PFSK-1 (cell line): Measurements from ENCODE around the gene ZNF593.

Experiments used
- FOXP2 ChIP-seq: optimal IDR thresholded peaks from 2 replicates; pipeline ENCODE3; 2011; ENCODE audit warnings: borderline replicate concordance, control low read depth, inconsistent platforms; ENCODE audit not compliant: insufficient read depth; ENCODE audit errors: extremely low read length, extremely low read depth
- POLR2AphosphoS5 ChIP-seq: IDR thresholded peaks from 2 replicates; pipeline ENCODE4 v1.6.1; 2012; ENCODE audit warnings: low read depth, mild to moderate bottlenecking, control low read depth, low read length, moderate library complexity
- REST ChIP-seq, 2 experiments: IDR thresholded peaks; 2 replicates each; pipeline versions ENCODE4 v1.6.1 to v1.8.0; 2011 to 2012; ENCODE audit warnings: low read depth in 2 of 2, low read length in 2 of 2, control low read depth in 1 of 2, inconsistent platforms in 1 of 2, mild to moderate bottlenecking in 1 of 2, moderate library complexity in 1 of 2; ENCODE audit not compliant: insufficient read depth in 1 of 2
- SIN3A ChIP-seq: IDR thresholded peaks from 2 replicates; pipeline ENCODE4 v1.6.1; 2012; ENCODE audit warnings: mild to moderate bottlenecking, low read length, moderate library complexity, borderline replicate concordance; ENCODE audit not compliant: insufficient read depth
- TAF1 ChIP-seq: IDR thresholded peaks from 2 replicates; pipeline ENCODE4 v1.6.1; 2012; ENCODE audit warnings: low read length, control low read depth, borderline replicate concordance; ENCODE audit not compliant: insufficient read depth

ZNF593 gene

DNA sequence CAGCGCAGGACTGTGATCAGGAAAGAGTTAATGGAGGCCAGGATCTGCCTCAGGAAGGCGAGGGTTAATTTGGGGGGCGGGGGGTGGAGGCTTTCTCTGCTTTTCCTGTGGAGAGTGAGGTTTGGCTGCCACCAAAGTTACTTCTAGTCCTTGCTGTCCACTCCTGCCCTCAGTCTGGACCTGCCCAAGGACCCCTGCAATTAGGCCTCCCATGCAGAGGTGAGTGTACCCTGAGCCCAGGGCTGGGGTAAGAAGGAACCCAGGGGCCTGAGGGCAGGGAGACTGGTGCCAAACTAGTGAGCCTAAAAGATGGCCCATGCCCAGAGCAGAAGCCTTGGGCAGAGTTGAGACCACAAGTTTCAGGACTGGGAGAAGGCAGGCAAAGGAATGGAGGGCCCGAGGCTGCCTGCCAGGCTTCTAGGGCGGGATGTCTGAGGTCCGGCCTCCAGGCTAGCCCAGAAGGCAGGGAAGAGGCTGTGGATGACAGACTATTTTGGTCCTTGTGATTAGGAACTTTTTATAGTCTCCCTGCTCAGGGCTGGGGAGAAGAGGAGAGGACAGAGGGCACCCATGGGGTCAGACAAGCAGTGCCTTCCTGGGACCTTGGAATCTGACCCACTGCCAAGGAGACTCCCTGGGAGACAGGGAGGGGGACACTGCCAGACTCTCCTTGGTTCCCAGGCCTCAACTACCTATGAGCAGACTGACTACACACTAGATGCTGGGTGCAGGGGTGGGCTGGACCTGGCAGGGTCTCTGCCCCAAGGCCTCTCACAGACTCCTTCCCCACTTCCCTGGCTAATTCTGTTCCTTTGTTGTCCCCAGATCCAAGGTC, 10.6 kb upstream of the ZNF593 start, which contains the start of gene FAM110D:
TSS of gene FAM110D (plus strand) at position 172 of the 835 bp plus-strand sequence. CDS start 2,213 bp downstream, outside the sequence.
- TF ChIP-seq SIN3A, result no peak
- TF ChIP-seq POLR2AphosphoS5, result peak; percentile 59; the same call in 1 of the 2 replicates

- TF ChIP-seq REST (IDR thresholded peaks at IDR 0.05; ENCODE audit: insufficient read depth in 1 of 2, low read depth in 2 of 2, low read length in 2 of 2) (no peak), TAF1 (no peak), POLR2AphosphoS5 (no peak), FOXP2 (no peak), SIN3A (no peak)
These were observed 10.0 kb upstream of the ZNF593 start for GRCh38 chr1:26159743-26160039.

DNA sequence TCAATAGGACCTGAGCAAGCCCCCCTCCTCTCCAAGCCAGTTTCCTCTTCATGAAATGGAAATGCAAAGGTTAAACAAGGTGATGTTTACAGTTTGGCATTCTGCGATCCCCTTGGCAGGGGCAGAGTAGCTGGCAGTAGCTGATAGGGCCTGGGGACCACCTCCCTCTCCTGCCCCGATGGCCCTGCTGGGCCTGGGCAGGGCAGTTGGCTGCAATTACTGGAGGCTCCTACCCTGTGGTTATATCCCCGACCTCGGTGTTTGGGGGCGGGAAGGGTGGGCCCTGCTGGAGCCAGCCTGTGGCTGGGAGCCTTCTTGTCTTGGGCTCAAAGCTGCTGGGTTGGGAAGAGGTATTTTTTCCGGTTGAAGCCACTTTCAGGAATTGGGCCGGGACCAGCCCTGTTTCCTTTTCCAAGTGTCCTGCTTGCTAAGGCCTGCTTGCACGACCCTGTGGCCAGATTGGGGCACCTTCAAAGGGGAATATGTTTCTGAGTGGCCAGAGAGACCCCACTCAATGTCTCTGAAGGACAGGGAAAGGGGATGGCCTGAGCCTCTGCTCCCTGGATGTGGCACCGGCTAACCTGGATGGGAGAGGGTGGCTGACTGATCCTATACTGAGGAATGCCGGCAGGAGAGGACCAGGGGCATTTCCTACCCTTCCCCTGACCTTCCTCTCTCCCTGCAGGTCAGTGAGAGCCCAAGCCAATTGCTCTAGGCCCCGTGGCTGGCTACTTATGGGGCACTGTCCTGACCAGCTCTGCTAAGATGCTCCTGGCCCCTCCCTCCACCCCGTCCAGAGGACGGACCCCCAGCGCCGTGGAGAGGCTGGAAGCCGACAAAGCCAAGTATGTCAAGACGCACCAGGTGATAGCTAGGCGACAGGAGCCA, 8.9 kb upstream of the ZNF593 start:
- TF ChIP-seq SIN3A, result no peak
- TF ChIP-seq FOXP2, result no peak
- no peak for TF ChIP-seq TAF1
- no peak for TF ChIP-seq POLR2AphosphoS5
- TF ChIP-seq REST (IDR thresholded peaks at IDR 0.05; ENCODE audit: insufficient read depth in 1 of 2, low read depth in 2 of 2, low read length in 2 of 2), result no peak

DNA sequence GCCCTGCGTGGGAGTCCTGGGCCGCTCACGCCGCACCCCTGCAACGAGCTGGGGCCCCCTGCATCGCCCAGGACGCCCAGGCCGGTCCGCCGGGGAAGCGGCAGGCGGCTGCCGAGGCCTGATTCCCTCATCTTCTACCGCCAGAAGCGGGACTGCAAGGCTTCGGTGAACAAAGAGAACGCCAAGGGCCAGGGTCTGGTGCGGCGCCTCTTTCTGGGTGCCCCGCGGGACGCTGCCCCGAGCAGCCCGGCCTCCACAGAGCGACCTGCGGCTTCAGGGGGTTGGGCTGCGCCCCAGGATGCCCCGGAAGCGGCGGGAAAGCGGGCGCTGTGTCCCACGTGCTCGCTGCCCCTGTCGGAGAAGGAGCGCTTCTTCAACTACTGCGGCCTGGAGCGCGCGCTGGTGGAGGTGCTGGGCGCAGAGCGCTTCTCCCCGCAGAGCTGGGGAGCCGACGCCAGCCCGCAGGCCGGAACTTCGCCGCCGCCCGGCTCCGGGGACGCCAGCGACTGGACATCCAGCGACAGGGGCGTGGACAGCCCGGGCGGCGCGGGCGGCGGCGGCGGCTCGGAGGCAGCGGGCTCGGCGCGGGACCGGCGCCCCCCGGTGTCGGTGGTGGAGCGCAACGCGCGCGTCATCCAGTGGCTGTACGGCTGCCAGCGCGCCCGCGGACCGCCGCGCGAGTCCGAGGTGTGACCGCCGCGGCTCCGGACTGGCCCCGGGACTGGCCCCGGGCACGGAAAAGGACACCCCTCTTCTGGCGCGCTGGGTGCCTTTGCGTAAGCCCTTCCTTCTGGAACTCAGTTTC, 8.1 kb upstream of the ZNF593 start:
- TF ChIP-seq TAF1 (no peak), FOXP2 (no peak), SIN3A (no peak), POLR2AphosphoS5 (no peak), REST (IDR thresholded peaks at IDR 0.05; ENCODE audit: insufficient read depth in 1 of 2, low read depth in 2 of 2, low read length in 2 of 2) (no peak)

DNA sequence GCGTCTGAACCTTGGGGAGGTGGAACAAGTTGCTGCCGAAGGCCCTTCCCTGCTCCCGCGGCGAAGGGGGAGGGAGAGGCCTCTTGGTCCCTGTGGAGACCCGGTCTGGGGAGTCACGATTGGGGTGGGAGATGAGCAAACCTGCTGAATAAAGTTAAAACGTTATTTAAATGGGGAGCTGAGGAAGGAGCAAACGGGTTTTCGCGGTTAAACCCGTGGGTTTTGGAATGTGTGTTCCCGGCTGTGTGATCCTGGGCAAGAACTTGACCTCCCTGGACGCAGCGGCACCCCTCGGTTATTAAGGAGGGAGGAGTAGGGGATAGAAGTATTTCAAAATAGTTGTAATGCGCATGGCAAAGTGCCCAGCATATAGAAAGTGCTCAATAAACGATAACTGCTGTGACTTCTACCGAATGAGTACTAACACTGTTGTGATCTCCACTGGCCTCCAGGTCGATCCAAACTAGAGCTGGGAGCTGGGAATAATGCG, 7.4 kb upstream of the ZNF593 start:
- TF ChIP-seq FOXP2 (no peak), TAF1 (no peak), SIN3A (no peak), POLR2AphosphoS5 (no peak), REST (IDR thresholded peaks at IDR 0.05; ENCODE audit: insufficient read depth in 1 of 2, low read depth in 2 of 2, low read length in 2 of 2) (no peak)
